Gastrocnemius medialis (tissue), 4 donors: ENCODE data around the gene BUB1.

Experiments used
- POLR2A ChIP-seq, 2 donors: fragments of 450-650 bp; IDR thresholded peaks; one replicate each; pipeline ENCODE4 v1.6.1; 2017; ENCODE audit warnings: antibody characterized with exemption in 2 of 2, mild to moderate bottlenecking in 2 of 2, moderate library complexity in 2 of 2
- TF ChIP-seq, protein P1 (sequence below), 5 experiments: fragments of 450-650 bp in 3 of 5; fragments of 200-600 bp in 2 of 5; sonication (generic) in 2 of 5; IDR thresholded peaks in 4 of 5; conservative IDR thresholded peaks in 1 of 5; 1 replicate in 4 of 5; 2 replicates in 1 of 5; pipeline ENCODE4 v1.5.1; 2016 to 2019; ENCODE audit warnings: antibody characterized with exemption in 5 of 5, mild to moderate bottlenecking in 3 of 5, moderate library complexity in 3 of 5

DNA sequence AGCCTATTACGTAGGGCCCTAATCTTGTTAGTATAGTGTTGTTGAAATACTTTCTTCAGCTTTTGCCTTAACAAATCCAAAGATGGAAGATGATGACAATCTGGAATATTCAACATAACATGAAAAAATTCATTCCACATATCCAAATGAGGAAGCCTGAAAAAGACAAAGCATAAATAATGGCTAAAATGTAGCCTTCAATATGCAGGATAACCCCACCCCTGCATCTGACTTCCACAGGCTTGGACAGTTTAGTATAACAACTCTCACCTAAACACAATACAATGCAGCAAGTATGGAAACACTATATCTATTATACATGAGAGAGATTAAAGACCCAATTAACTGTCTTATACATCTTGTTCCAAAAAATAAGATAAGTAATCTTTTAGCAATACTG, 39.9 kb downstream of the BUB1 start:
- TF ChIP-seq, protein P1, sequence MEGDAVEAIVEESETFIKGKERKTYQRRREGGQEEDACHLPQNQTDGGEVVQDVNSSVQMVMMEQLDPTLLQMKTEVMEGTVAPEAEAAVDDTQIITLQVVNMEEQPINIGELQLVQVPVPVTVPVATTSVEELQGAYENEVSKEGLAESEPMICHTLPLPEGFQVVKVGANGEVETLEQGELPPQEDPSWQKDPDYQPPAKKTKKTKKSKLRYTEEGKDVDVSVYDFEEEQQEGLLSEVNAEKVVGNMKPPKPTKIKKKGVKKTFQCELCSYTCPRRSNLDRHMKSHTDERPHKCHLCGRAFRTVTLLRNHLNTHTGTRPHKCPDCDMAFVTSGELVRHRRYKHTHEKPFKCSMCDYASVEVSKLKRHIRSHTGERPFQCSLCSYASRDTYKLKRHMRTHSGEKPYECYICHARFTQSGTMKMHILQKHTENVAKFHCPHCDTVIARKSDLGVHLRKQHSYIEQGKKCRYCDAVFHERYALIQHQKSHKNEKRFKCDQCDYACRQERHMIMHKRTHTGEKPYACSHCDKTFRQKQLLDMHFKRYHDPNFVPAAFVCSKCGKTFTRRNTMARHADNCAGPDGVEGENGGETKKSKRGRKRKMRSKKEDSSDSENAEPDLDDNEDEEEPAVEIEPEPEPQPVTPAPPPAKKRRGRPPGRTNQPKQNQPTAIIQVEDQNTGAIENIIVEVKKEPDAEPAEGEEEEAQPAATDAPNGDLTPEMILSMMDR (IDR thresholded peaks at IDR 0.05 in 4 of 5, conservative IDR thresholded peaks at IDR 0.05 in 1 of 5) = no peak
- no peak for TF ChIP-seq POLR2A (IDR thresholded peaks at IDR 0.05)
